Neural progenitor cell (in vitro differentiated cells): Measurements from ENCODE around the gene MYO3A.

Source experiments
- EZH2phosphoT487 ChIP-seq: fragments of 200-600 bp; sonication (generic); IDR thresholded peaks from 2 replicates; pipeline ENCODE4 v1.6.1; 2017; ENCODE audit warnings: antibody characterized with exemption
- TF ChIP-seq, protein P1 (sequence below): fragments of 200-600 bp; sonication (generic); IDR thresholded peaks from 2 replicates; pipeline ENCODE4 v1.5.1; 2017; ENCODE audit warnings: antibody characterized with exemption, mild to moderate bottlenecking

- no peak for TF ChIP-seq EZH2phosphoT487
- TF ChIP-seq, protein P1, sequence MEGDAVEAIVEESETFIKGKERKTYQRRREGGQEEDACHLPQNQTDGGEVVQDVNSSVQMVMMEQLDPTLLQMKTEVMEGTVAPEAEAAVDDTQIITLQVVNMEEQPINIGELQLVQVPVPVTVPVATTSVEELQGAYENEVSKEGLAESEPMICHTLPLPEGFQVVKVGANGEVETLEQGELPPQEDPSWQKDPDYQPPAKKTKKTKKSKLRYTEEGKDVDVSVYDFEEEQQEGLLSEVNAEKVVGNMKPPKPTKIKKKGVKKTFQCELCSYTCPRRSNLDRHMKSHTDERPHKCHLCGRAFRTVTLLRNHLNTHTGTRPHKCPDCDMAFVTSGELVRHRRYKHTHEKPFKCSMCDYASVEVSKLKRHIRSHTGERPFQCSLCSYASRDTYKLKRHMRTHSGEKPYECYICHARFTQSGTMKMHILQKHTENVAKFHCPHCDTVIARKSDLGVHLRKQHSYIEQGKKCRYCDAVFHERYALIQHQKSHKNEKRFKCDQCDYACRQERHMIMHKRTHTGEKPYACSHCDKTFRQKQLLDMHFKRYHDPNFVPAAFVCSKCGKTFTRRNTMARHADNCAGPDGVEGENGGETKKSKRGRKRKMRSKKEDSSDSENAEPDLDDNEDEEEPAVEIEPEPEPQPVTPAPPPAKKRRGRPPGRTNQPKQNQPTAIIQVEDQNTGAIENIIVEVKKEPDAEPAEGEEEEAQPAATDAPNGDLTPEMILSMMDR = no peak
Observed at GRCh38 chr10:26219676-26220075, 285.6 kb downstream of the MYO3A start.
